Measurements from ENCODE around the gene TAF6.

The TAF6 gene

GRCh38 chr7:100063376-100063775 lies 55.8 kb downstream of the TAF6 start:
- TF ChIP-seq TAF1 (IDR thresholded peaks at IDR 0.05; ENCODE audit: low read depth, low read length): no peak
- no peak for TF ChIP-seq POLR2A (IDR thresholded peaks at IDR 0.05; ENCODE audit: low read depth, low read length)
- TF ChIP-seq SPI1 (IDR thresholded peaks at IDR 0.05; ENCODE audit: low read depth, low read length): no peak
- no peak for DNase-seq (ENCODE audit: insufficient read length, low spot score)
- FAIRE-seq: no peak

- no peak for DNase-seq (ENCODE audit: insufficient read length, low spot score)
- no peak for TF ChIP-seq PAX5 (IDR thresholded peaks at IDR 0.05; ENCODE audit: insufficient read depth, low read length, severe bottlenecking)
- no peak for TF ChIP-seq POLR2AphosphoS5 (IDR thresholded peaks at IDR 0.05; ENCODE audit: low read depth, low read length)
- TF ChIP-seq POU2F2 (IDR thresholded peaks at IDR 0.05; ENCODE audit: low read depth, low read length): no peak
- TF ChIP-seq TAF1 (IDR thresholded peaks at IDR 0.05; ENCODE audit: low read depth, low read length): no peak
- no peak for TF ChIP-seq POLR2A (IDR thresholded peaks at IDR 0.05; ENCODE audit: low read depth, low read length)
- TF ChIP-seq SPI1 (IDR thresholded peaks at IDR 0.05; ENCODE audit: low read depth, low read length): no peak
- no peak for FAIRE-seq
Observed at GRCh38 chr7:100061518-100062193, 57.5 kb downstream of the TAF6 start.

GRCh38 chr7:100059251-100059739 lies 59.9 kb downstream of the TAF6 start:
- DNase-seq (ENCODE audit: insufficient read length, low spot score) (no peak), FAIRE-seq (no peak)
- no peak for TF ChIP-seq SPI1 (IDR thresholded peaks at IDR 0.05; ENCODE audit: low read depth, low read length)
- TF ChIP-seq TAF1 (IDR thresholded peaks at IDR 0.05; ENCODE audit: low read depth, low read length): no peak
- no peak for TF ChIP-seq PAX5 (IDR thresholded peaks at IDR 0.05; ENCODE audit: insufficient read depth, low read length, severe bottlenecking)
- TF ChIP-seq POLR2A (IDR thresholded peaks at IDR 0.05; ENCODE audit: low read depth, low read length): no peak
- TF ChIP-seq POU2F2 (IDR thresholded peaks at IDR 0.05; ENCODE audit: low read depth, low read length): no peak
- TF ChIP-seq POLR2AphosphoS5 (IDR thresholded peaks at IDR 0.05; ENCODE audit: low read depth, low read length): no peak

Data from GM12891 (cell line).